Subcutaneous abdominal adipose tissue (tissue), 5 donors: ENCODE data around the gene SPN.
"Not testable (repeated sequence)": the region's sequence is repeated elsewhere in the genome, so short reads cannot be mapped to it uniquely, and the experiment has no call there.

ENCODE experiments used
- H3K27ac ChIP-seq: one replicate; pipeline ENCODE4 v1.7.0; 2013; ENCODE audit warnings: low read depth, mild to moderate bottlenecking, inconsistent platforms, low read length, moderate library complexity
- H3K27me3 ChIP-seq, 5 donors: one replicate each; pipeline ENCODE4 v1.7.0; 2013; ENCODE audit warnings: low read length in 5 of 5, inconsistent platforms in 1 of 5; ENCODE audit not compliant: control insufficient read depth in 5 of 5, insufficient read depth in 4 of 5
- H3K36me3 ChIP-seq, 5 donors: one replicate each; pipeline ENCODE4 v1.7.0; 2013; ENCODE audit warnings: low read length in 5 of 5; ENCODE audit not compliant: control insufficient read depth in 5 of 5, insufficient read depth in 5 of 5
- H3K4me1 ChIP-seq, 5 donors: one replicate each; pipeline ENCODE4 v1.7.0; 2013; ENCODE audit warnings: low read length in 5 of 5, mild to moderate bottlenecking in 3 of 5, moderate library complexity in 1 of 5; ENCODE audit not compliant: control insufficient read depth in 5 of 5, insufficient read depth in 5 of 5
- H3K4me3 ChIP-seq, 5 donors: one replicate each; pipeline ENCODE4 v1.7.0; 2013; ENCODE audit warnings: low read length in 5 of 5, low read depth in 1 of 5
- H3K9ac ChIP-seq, 5 donors: one replicate each; pipeline ENCODE4 v1.7.0; 2013; ENCODE audit warnings: low read length in 5 of 5, mild to moderate bottlenecking in 4 of 5, moderate library complexity in 3 of 5
- H3K9me3 ChIP-seq, 5 donors: one replicate each; pipeline ENCODE4 v1.7.0; 2013; ENCODE audit warnings: low read length in 5 of 5; ENCODE audit not compliant: control insufficient read depth in 5 of 5
- donor health status: healthy.
- donor health status: healthy.
- donor health status: healthy.
- donor health status: healthy.
- donor health status: healthy.

Gene SPN

DNA sequence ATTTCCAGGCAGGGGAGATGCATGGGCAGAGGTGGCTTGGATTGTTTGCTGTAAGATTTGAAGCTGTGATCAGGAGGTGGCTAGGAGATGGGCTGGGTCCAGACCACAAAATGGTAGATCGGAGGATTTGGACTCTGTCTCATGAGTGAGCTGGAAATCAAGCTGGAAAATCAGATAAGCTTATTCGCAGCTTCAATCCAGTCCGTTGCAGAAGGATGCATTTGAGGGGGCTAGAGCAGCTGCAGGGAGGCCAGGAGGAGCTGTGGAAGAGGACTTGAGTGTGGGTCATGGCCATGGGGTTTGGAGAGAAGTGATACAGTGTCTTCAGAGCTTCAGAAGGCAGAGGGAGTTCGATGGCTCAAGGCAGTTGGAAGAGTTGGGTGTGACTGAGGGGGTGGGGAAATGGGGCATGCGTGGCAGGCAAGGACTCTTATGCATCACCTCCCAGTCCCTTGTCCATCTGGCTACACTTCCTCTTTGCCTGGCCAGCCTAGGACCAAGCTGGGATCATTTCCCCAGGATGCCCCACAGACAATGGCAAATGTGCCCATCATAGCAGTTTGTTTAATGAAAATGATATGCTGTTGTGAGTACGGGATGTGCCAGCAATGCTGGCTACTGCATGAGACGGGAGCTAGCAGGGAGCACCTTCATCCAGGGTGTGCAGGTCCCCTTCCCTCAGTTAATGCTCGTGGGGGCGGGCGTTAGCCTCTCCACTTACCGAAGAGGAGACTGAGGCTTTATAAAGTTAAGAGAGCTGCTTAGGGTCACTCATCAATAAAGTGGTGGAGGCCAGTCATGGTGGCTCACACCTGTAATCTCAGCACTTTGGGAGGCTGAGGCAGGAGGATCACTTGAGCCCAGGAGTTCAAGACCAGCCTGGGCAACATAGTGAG is 36.5 kb downstream of the SPN start:
- Histone ChIP-seq H3K36me3 (no peaks in the 10 kb centered on the region), H3K9ac (no peak overlapping the region), H3K4me1 (peaks cover 0 to 7% (median 3%) of the 10 kb centered on the region in 5 donors), H3K4me3 (no peak overlapping the region), H3K27me3 (peaks cover 0 to 3% (median 0%) of the 10 kb centered on the region in 5 donors), H3K27ac (no peak overlapping the region), H3K9me3 (peaks cover 0 to 8% (median 0%) of the 10 kb centered on the region in 5 donors)

DNA sequence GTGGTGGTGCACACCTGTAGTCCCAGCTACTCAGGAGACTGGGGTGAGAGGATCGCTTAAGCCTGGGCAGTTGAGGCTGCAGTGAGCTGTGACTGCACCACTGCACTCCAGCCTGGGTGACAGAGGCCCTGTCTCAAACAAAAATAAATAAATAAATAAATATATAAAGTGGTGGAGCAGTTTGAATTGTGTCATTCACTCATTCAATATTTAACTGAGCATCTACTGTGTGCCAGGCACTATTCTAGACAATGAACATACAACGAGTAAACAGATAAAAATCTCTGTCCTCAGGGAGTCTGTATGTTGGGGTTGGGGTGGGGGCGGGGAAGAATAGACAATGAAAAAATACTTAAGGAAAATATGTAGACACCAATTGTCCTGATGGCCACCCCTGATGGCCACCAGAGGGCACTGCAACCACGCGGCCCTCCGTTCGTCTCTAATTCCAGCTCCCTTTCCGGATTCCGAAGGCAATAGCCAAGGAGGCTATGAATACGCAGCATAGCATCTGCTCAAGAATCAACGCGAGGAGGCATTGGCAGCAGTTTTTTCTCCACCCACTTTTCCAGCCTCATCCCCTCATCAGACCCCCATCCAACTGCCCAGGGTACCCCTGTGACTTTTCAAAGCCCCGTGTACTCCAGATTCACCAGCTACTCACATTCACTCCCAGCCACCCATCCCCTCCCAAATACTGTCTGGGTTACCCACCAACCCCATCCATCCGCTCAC is 37.4 kb downstream of the SPN start:
- Histone ChIP-seq H3K9me3 (peaks cover 0 to 8% (median 0%) of the 10 kb centered on the region in 5 donors), H3K9ac (no peak overlapping the region), H3K36me3 (no peaks in the 10 kb centered on the region), H3K4me1 (peaks cover 0 to 3% (median 2%) of the 10 kb centered on the region in 5 donors), H3K27ac (no peak overlapping the region), H3K27me3 (peaks cover 0 to 3% (median 0%) of the 10 kb centered on the region in 5 donors), H3K4me3 (no peak overlapping the region)

DNA sequence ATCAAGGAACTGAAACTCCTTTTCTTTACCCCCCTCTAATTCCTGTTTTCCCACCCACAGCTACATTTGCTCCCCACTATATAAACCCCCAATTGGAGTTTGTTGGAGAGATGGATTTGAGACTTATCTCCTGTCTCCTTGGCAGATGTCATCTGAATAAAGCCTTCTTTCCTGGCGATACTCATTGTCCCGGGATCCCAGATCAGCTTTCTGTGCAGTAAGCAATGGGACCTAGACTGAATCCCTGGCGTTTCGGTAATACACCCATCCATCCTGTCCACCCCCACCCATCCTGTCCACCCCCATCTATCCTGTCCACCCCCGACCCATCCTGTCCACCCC is 38.1 kb downstream of the SPN start:
- Histone ChIP-seq H3K9ac (no peak overlapping the region), H3K36me3 (no peaks in the 10 kb centered on the region), H3K4me1 (peaks cover 0 to 3% (median 2%) of the 10 kb centered on the region in 5 donors), H3K27me3 (peaks cover 0 to 3% (median 0%) of the 10 kb centered on the region in 5 donors), H3K9me3 (peaks cover 0 to 8% (median 0%) of the 10 kb centered on the region in 5 donors), H3K27ac (no peak overlapping the region), H3K4me3 (no peak overlapping the region)

DNA sequence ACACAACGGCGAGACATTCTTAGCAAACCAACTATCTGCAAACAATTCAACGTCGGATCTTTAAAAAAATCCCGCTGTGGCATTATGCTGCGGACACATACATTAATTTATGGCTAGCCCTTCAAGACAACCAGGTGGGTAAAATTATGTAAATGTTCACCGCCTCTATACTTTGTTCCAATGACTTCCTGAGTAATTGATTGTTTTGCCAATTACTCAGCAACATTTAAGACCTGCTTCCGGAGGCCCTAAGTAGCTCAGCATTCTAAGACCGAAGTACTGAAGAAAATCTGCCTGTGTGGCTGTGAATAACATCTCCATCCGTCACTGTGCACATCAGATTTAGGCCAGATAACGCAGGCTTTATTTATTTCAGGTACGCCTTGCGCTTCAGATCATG is 39.2 kb downstream of the SPN start:
- Histone ChIP-seq H3K9ac (no peak overlapping the region), H3K27me3 (peaks cover 0 to 3% (median 0%) of the 10 kb centered on the region in 5 donors), H3K27ac (no peak overlapping the region), H3K9me3 (peaks cover 0 to 8% (median 0%) of the 10 kb centered on the region in 5 donors), H3K4me3 (no peak overlapping the region), H3K36me3 (no peaks in the 10 kb centered on the region), H3K4me1 (peaks cover 0 to 3% (median 2%) of the 10 kb centered on the region in 5 donors)

DNA sequence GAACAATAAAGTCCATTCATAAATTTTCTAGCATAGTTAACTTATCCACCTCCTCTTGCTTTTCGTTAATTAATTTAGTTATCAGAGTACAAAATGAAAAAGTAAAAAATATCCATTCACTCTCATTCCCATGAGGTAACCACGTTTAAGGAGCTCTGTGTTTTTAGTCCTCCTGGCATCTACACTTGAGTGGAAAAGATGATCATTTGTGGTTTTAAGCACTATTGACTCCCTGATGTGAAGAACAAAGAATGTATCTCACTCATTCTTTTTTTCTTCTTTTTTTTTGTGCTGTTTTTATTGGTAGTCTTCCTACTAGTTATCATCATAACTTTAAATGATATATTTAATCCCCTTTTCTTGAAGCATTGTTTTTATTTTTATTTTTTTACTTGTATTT is 42.0 kb downstream of the SPN start:
- Histone ChIP-seq H3K36me3 (no peaks in the 10 kb centered on the region), H3K9me3 (no peaks in the 10 kb centered on the region), H3K9ac (no peak overlapping the region), H3K4me1 (peaks cover 0 to 3% (median 2%) of the 10 kb centered on the region in 5 donors), H3K4me3 (no peak overlapping the region), H3K27ac (no peak overlapping the region), H3K27me3 (peaks cover 0 to 3% (median 0%) of the 10 kb centered on the region in 5 donors)

DNA sequence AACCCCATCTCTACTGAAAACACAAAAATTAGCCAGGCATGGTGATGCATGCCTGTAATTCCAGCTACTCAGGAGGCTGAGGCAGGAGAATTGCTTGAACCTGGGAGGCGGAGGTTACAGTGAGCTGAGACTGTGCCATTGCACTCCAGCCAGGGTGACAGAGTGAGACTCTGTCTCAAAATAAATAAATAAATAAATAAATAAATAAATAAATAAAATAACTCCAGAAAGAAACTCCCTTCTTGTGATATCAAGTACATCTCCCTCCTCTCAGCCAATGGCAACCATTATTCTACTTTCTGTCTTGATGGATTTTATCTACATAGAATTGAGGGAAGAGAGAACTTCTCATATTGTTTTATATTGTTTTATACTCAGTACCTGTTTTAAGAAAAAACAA is 44.1 kb downstream of the SPN start:
- not testable (repeated sequence) for H3K27ac ChIP-seq, H3K9me3 ChIP-seq, H3K4me3 ChIP-seq, H3K36me3 ChIP-seq, H3K9ac ChIP-seq, H3K4me1 ChIP-seq, H3K27me3 ChIP-seq

DNA sequence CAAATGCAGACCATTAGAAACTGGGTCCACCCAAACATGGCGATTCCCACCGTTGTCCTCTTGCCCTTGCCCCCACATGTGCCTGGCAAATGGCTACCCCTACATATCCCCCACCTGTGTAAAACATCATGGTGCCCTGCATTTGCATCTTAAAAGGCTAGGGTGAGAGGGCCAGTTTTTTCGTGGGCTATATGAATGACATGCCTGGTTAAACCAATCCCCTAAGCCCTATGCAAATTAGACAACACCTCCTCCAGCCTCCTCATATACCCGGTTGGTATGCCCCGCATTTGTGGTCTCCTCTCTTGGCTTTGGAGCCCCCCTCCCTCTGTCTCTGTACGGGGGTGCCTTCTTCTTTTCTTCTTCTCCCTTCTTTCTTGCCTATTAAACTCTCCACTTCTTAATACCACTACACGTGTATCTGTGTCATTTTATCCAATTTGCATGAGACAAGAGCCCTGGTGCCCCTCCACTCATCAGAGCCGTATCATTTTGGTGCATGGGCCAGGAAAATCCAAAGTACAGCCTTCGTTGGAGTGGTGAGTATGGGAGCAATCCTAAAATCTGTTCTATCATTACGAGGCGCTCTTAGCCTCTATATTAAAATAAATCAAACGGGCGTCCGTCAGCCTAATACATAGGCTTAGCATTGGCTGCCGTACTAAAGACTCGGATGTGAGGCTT is 46.0 kb downstream of the SPN start:
- H3K4me3 ChIP-seq, result no peak overlapping the region
- H3K4me1 ChIP-seq, result peaks cover 1 to 6% (median 3%) of the 10 kb centered on the region in 5 donors
- H3K36me3 ChIP-seq, result no peaks in the 10 kb centered on the region

DNA sequence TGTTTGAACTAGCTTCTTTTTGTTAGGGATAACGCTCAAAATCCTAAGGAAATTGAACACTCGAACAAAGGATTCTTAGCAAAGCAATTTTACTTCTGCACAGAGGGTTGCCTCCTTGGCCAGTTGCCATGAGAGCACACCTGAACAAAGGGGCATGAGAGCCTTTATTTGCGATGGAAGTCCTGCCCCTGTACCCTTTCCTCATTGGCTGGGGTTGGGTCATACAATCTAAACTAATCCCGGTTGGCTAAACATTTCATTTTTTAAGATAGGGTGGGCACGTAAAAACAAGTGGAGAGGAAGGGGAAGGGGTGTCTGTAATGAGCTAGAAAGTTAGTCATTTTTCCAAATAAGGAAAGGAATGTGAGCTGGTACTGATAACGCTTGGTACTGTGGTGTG is 46.6 kb downstream of the SPN start:
- H3K4me1 ChIP-seq, H3K9ac ChIP-seq, H3K27ac ChIP-seq: not testable (repeated sequence)

More for the DNA sequence above, 46.0 kb downstream of the SPN start:
- peaks cover 0 to 3% (median 0%) of the 10 kb centered on the region in 5 donors for H3K27me3 ChIP-seq
- H3K27ac ChIP-seq, result no peak overlapping the region
- no peak overlapping the region for H3K9ac ChIP-seq
- no peaks in the 10 kb centered on the region for H3K9me3 ChIP-seq

DNA sequence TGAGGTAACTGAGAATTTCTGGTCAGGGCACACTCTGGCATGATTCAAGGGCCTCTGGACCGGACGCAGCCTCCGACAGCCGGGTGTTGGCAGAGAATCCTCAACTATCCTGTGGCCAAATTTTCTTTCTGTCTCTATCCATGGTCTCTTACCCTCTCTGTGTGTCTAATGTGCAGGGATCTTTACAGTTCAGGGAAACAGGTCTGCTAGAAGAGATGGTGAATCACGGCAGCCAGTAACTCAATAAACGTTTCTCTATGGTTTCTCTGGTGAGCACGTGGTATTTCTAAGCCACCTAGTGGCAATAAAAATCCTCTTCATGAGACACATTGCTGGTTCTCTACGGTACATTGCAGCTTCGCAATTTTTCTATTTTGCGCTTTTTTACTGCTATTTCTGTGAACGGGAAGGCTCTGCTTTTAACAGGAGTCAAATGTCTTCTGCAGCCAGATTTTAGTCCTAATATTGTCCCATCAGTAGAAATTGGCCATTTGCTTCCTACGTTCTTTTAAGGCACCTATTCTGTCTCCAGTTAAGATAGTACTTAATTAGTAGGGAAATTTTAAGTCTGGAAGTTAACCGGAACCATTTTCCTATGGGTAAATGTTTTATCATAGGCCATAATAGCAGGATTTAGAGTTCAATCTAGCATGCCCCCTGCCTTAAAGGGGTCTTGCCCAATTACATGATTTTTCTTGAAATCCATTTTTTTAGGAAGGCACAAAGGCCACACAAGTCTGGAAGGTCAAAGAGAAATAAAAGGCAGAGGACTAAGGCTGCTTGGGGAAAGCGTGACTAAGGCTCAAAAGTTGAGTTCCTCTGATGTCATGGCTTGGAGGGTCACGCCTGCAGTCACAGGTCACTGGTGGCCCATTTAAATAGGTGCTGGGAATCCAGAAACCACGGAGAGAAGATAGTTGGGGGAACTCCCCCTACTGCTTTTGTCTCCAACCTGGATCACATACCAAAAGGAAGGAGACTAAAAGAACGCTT is 47.5 kb downstream of the SPN start:
- Histone ChIP-seq H3K36me3 (no peaks in the 10 kb centered on the region), H3K4me1 (peaks cover 1 to 6% (median 3%) of the 10 kb centered on the region in 5 donors), H3K27ac (no peak overlapping the region), H3K9ac (no peak overlapping the region), H3K4me3 (no peak overlapping the region), H3K27me3 (peaks cover 0 to 3% (median 0%) of the 10 kb centered on the region in 5 donors), H3K9me3 (no peaks in the 10 kb centered on the region)

More for the DNA sequence above, 46.6 kb downstream of the SPN start:
- not testable (repeated sequence) for H3K9me3 ChIP-seq, H3K4me3 ChIP-seq, H3K36me3 ChIP-seq, H3K27me3 ChIP-seq
